ENCODE results near the gene CADM2. TPM values are rescaled to one million over a fixed set of nuclear protein-coding genes. Genes with fewer than 3 reads are reported as not detected.

CADM2 gene
- total RNA-seq, 1 experiment from 2014 or later, result 10.9 TPM

- H4K20me1 ChIP-seq (ENCODE audit: control insufficient read depth, insufficient read depth, insufficient read length), result no peaks in the 10 kb centered on the region
- no peak overlapping the region for H3K14ac ChIP-seq (ENCODE audit: insufficient read depth, low read length)
- H2BK20ac ChIP-seq (ENCODE audit: low read depth, low read length, poor library complexity, severe bottlenecking), result no peak overlapping the region
- H3K9me3 ChIP-seq (ENCODE audit: control insufficient read depth, low read depth, low read length), result no peaks in the 10 kb centered on the region
- H3K56ac ChIP-seq (ENCODE audit: insufficient read length, low read depth, low read length), result no peak overlapping the region
- H4K91ac ChIP-seq (ENCODE audit: insufficient read length, low read depth, low read length), result no peak overlapping the region
- no peak overlapping the region for H3K23ac ChIP-seq (ENCODE audit: insufficient read length, low read depth, low read length)
- H3K23me2 ChIP-seq (ENCODE audit: insufficient read length, low read depth, low read length, poor library complexity, severe bottlenecking), result no peaks in the 10 kb centered on the region
- H3K79me2 ChIP-seq (ENCODE audit: insufficient read depth, low read length), result no peaks in the 10 kb centered on the region
- no peak overlapping the region for H3T11ph ChIP-seq (ENCODE audit: low read length)
- no peak overlapping the region for H3K4me2 ChIP-seq (ENCODE audit: insufficient read depth, insufficient read length, low read length)
- H3K79me1 ChIP-seq (ENCODE audit: insufficient read depth, low read depth, low read length, poor library complexity, severe bottlenecking), result no peaks in the 10 kb centered on the region
- peaks cover 0 to 7% (median 6%) of the 10 kb centered on the region in 3 experiments; a peak in 3 of 7 replicates for H3K36me3 Mint-ChIP-seq (ENCODE audit: insufficient read depth in 1 of 3, low read depth in 3 of 3)
- H3K9ac ChIP-seq (ENCODE audit: extremely low read depth, insufficient read length, low read length), result no peak overlapping the region
- H2AK5ac ChIP-seq (ENCODE audit: insufficient read length, low read length), result no peak overlapping the region
- H2AFZ ChIP-seq (ENCODE audit: low read length), result no peak overlapping the region
- no peak overlapping the region for H3K4ac ChIP-seq (ENCODE audit: low read depth, low read length)
- no peak for DNase-seq
- no peak overlapping the region for H2BK15ac ChIP-seq (ENCODE audit: low read depth, low read length)
- no peak overlapping the region for H2BK120ac ChIP-seq (ENCODE audit: low read depth, low read length, poor library complexity, severe bottlenecking)
- no peak overlapping the region for H3K27ac Mint-ChIP-seq
- peaks cover 2 to 14% of the 10 kb centered on the region in 2 experiments; a peak in 2 of 4 replicates for H3K4me1 Mint-ChIP-seq
- H3K27me3 Mint-ChIP-seq (ENCODE audit: low read depth), result no peaks in the 10 kb centered on the region
- H2BK5ac ChIP-seq (ENCODE audit: insufficient read length, low read length), result no peak overlapping the region
- H3K9me3 Mint-ChIP-seq, result peaks cover 6 to 8% of the 10 kb centered on the region in 2 experiments
- no peak overlapping the region for H4K5ac ChIP-seq (ENCODE audit: insufficient read length, low read depth, low read length)
- H3K27ac ChIP-seq (ENCODE audit: insufficient read length, low read depth, low read length), result no peak overlapping the region
- H3K4me1 ChIP-seq (ENCODE audit: insufficient read depth, low read length), result no peaks in the 10 kb centered on the region
- no peak overlapping the region for H3K18ac ChIP-seq (ENCODE audit: insufficient read length, low read depth, low read length)
- no peak overlapping the region for H4K8ac ChIP-seq (replicated peaks; ENCODE audit: insufficient read length, low read depth, low read length)
- WGBS (ENCODE audit: extremely low coverage, insufficient read length, low lambda C conversion rate), result no CpG with 5 or more reads among the region's 2 CpGs
- no peak for TF ChIP-seq CTCF (conservative IDR thresholded peaks at IDR 0.05)
- no peak overlapping the region for H3K4me3 Mint-ChIP-seq
- H2BK12ac ChIP-seq (ENCODE audit: insufficient read length, low read depth, low read length), result no peak overlapping the region
- no peaks in the 10 kb centered on the region for H3K27me3 ChIP-seq (ENCODE audit: insufficient read depth, low read length)
Measured at GRCh38 chr3:85533586-85533985, 574.8 kb downstream of the CADM2 start.

All from H9 (cell line).